ENCODE data around the gene EBF3.

The EBF3 gene

DNA sequence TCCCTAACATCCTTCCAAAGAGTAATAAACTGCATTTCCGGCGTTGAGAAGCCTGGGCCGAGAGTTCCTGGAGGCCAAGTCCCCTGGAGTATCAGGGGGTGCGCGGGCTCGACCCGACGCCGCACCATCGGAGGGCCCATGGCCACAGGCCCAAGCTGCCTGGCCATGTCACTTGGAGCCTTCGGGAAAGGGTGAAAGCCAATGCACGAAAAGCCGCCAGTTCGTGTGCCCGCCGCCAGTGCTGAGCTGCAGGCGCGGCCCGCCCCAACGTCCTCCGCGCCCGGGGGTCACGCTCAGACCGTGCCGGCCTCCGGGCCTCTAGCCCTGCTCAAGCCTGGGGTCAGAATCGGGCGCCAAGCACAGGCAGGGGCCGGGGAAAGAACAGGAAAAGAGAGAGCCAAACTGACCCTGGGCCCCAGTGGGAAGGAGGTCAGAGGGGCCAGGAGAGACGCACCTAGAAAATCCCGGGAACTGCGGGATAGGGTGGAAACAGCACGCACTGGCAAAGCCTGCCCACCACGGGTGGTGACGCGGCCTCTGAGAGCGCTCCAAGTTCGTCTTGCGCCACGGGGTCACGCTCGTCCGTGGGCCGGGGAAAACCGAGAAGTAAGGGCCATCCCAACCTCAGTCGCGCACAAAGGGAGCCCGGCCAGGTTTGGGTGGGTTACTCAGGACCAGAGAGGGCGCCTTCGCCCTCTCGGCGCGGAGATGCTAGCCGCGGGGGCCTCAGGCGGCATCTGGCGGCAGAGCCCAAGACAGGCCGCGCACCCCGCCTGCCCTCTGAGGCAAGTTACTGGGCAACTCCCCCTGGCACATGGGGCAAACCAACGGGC, 4.2 kb upstream of the EBF3 start:
- Mint-ChIP-seq H3K27ac (no peak overlapping the region), H3K27me3 (ENCODE audit: low read depth) (peaks cover 58% of the 10 kb centered on the region), H3K4me1 (ENCODE audit: low read depth) (peaks cover 8% of the 10 kb centered on the region), H3K9me3 (no peaks in the 10 kb centered on the region), H3K4me3 (no peak overlapping the region), H3K36me3 (ENCODE audit: low read depth) (peaks cover 1% of the 10 kb centered on the region)
- no peak for DNase-seq (ENCODE audit: low spot score)

DNA sequence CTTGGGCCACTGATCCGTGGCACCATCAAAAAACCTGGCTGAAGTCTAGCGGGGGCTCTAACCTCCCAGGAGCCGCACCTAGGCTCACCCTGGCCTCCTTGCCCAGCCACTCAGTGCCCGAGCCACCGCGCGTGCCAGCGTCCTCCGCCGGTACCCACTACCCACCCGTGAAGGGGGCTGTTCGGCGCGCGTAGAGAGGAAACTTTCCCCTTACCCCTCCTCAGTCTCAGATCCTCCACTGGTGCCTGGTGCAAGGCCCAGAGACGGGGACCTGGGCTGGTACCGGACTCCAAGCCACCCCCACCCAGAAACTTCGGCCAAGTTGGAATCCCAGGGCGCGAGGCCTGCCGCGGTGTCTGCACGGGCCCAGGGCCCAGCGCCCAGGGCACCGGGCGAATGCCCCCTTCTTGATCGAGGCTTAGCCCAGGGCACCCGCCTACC, 3.5 kb upstream of the EBF3 start:
- peaks cover 62% of the 10 kb centered on the region for H3K27me3 Mint-ChIP-seq (ENCODE audit: low read depth)
- no peaks in the 10 kb centered on the region for H3K9me3 Mint-ChIP-seq
- H3K27ac Mint-ChIP-seq, result no peak overlapping the region
- H3K4me3 Mint-ChIP-seq, result no peak overlapping the region
- DNase-seq (ENCODE audit: low spot score), result no peak
- peaks cover 1% of the 10 kb centered on the region for H3K36me3 Mint-ChIP-seq (ENCODE audit: low read depth)
- peaks cover 13% of the 10 kb centered on the region for H3K4me1 Mint-ChIP-seq (ENCODE audit: low read depth)

DNA sequence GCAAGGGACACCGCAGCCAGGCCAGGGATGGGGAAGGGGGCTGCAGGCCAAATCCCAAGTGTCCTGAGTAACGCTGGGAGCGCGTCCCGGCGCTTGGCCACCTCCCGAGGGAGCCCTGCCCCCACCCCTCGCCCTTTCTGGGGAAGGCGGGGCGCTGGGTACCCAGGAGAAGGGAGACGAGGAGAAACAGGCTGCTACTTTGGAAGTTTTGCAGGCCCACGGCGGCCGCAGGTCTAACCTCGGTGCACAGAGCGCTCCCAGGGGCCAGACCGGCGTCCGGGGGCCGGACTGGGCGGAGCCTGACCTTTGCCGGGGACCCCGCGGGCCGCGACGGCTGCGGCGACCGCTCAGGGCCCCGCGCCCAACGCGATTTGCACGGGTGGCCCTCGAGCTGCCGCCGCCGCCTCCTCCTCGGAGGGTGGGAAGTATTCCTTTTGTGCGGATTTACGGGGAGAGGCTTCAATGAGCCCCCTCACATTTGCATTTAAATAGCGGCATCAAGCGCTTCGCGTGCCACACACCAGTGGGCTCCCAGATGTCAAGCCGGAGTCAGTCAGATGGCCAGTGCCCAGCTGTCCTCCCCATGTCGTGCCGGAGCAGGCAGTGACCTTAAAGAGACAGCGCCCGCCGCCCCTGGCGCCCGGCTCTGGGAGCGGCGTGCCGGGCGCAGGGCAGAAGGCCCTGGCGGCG, 3.0 kb upstream of the EBF3 start:
- H3K9me3 Mint-ChIP-seq, result no peaks in the 10 kb centered on the region
- H3K27ac Mint-ChIP-seq, result no peak overlapping the region
- H3K36me3 Mint-ChIP-seq (ENCODE audit: low read depth), result peaks cover 1% of the 10 kb centered on the region
- H3K4me3 Mint-ChIP-seq, result no peak overlapping the region
- H3K4me1 Mint-ChIP-seq (ENCODE audit: low read depth), result peaks cover 13% of the 10 kb centered on the region
- DNase-seq (ENCODE audit: low spot score), result no peak
- H3K27me3 Mint-ChIP-seq (ENCODE audit: low read depth), result peaks cover 65% of the 10 kb centered on the region

DNA sequence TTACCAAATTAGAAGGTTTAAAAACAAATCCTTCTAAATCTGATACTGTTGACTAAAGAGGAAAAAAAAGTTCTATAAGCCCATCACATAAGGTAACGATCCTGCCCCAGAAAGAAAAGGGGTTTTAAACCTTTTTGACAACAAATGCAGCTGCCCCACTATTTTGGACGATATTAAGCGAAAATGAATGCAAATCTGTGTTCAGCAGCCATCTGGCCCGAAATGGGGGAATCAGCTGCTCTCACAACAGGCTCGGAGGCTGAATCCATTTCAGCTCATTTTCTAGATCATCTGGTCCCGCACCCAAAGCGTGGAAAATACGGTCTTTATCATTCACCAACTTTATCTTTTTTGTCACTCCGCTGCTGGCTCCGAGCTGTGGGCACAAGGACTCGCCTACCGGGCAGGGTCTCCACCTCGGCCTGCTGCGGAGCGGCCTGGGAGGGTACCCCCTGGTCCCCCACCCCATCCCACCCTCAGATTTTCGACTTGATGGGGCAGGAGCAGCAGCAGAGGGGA, 2.4 kb upstream of the EBF3 start:
- DNase-seq (ENCODE audit: low spot score), result no peak
- Mint-ChIP-seq H3K27me3 (ENCODE audit: low read depth) (peaks cover 67% of the 10 kb centered on the region), H3K27ac (no peak overlapping the region), H3K4me3 (no peak overlapping the region), H3K36me3 (ENCODE audit: low read depth) (peaks cover 1% of the 10 kb centered on the region), H3K4me1 (ENCODE audit: low read depth) (peaks cover 10% of the 10 kb centered on the region), H3K9me3 (no peaks in the 10 kb centered on the region)

DNA sequence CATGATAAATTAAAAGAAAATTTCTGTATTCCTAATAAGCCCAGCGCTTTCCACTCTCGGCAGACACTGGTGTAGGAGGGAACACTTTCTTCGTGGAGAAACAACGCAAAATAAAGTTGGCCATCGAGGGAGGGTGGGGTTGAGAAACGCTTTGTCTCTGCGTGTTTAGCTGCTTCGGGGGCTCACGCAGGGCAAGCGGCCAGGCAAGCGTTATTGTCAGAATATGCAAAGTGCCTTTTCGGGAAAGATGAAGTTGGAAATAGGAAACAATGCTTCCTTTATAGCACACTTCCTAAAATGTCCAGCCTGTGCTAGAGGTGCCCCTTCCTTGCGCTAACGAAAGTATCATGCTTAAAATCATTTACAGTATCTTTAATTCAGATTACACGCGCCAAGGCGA, 1.9 kb upstream of the EBF3 start:
- no peak overlapping the region for H3K4me3 Mint-ChIP-seq
- H3K9me3 Mint-ChIP-seq, result no peaks in the 10 kb centered on the region
- peak overlapping the region; percentile 21 for H3K27ac Mint-ChIP-seq
- peaks cover 71% of the 10 kb centered on the region for H3K27me3 Mint-ChIP-seq (ENCODE audit: low read depth)
- peaks cover 9% of the 10 kb centered on the region for H3K4me1 Mint-ChIP-seq (ENCODE audit: low read depth)
- H3K36me3 Mint-ChIP-seq (ENCODE audit: low read depth), result peaks cover 1% of the 10 kb centered on the region
- no peak for DNase-seq (ENCODE audit: low spot score)

DNA sequence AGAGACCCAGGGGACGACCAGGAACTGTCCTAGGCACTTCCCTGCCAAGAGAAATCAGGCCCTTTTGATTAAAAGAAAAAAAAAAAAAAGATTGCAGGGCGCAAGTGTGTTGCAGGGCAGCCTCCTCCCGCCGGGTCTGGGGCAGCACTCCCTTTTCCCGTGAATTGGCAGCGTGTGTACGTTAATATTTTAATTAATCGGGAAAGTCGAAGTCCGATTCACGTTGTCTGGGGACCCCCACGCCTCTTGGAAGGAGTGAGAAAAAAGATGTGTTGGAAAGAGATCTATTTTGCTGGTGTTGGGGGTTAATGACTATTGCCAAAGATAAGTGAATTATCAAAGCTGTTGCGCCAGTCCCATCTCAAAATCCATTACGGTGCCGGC, 1.3 kb upstream of the EBF3 start:
- Mint-ChIP-seq H3K9me3 (no peaks in the 10 kb centered on the region), H3K36me3 (ENCODE audit: low read depth) (peaks cover 1% of the 10 kb centered on the region), H3K4me1 (ENCODE audit: low read depth) (peaks cover 8% of the 10 kb centered on the region), H3K4me3 (no peak overlapping the region), H3K27me3 (ENCODE audit: low read depth) (peaks cover 72% of the 10 kb centered on the region), H3K27ac (peak overlapping the region; percentile 52)
- DNase-seq (ENCODE audit: low spot score), result no peak

DNA sequence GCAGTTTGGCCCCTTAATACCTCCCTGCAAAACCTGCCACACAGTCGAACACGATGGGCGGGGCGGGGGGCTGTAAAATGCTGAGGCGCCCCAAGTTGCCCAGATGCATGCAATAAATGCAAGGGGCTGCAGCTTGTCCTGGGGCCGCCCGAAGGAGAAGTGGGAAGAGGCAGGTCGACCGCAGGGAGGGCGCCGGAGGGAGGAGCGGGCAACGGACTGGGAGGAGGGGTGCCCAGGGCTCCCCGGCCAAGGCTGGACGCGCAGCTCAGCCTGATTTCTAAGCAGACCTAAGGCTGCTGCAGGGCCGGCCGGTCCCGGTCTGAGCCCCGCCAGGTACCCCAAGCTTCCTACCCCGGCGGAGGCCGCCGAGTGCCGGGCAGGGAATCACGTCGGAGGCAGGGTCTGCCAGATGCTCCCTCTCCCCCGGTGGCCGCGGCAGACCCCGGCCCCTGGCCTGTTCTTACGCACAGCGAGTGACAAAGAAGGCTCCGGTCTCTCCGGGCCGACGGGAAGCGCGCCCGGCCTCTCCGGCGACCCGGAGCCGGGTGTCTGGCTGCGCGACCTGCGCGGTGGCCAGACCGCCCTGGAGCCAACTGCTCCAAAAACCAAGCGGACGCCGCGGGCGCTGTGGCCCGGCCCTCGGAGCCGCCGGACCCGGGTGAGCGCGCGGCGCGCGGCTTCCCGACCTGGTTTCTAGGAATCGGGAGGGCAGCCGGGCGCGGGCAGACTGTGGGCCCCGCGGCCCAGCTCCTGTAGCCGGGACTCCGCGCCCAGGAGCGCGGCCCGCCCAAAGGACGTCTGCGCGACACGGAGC, 744 bp upstream of the EBF3 start:
- Mint-ChIP-seq H3K4me3 (no peak overlapping the region), H3K27me3 (ENCODE audit: low read depth) (peaks cover 71% of the 10 kb centered on the region), H3K27ac (peak overlapping the region; percentile 85), H3K4me1 (ENCODE audit: low read depth) (peaks cover 8% of the 10 kb centered on the region), H3K9me3 (no peaks in the 10 kb centered on the region), H3K36me3 (ENCODE audit: low read depth) (peaks cover 3% of the 10 kb centered on the region)
- no peak for DNase-seq (ENCODE audit: low spot score)

DNA sequence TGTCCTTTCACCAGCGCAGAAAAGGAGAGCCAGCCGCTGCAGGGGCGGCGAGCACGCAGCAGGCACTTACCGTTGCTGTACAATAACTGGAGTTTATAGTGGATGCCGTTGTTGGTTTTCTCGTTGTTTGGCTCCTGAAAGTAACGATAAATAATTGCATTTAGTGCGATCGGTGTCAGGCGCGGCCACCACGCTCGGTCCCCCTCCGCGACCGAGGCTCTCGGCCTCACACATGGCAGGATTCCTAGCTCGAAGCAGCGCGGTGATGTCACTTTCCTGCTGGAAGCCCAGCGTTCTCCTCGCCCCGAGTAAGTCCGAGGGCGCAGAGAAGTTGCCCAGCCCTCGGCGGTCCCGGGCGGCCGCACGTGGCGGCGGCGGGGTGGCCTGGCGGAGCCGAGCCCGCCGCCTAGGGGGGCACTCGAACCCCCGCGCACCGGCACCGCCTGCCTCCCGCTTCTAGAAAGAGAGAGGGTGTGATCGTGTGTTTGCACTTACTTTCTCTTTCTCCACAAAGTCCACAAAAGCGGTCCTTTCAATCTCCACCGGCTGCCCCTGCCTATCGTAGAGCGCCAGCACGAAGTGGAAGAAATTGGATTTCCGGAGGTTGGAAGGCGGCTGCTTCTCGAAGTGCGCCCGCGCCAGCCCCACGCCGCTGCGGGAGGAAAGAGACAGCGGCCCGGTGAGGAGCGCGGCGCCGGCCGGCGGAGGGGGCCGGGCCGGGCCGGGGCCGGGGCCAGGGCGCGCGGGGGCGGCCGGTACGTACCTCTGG, 1.0 kb downstream of the EBF3 start:
- H3K9me3 Mint-ChIP-seq, result no peaks in the 10 kb centered on the region
- H3K36me3 Mint-ChIP-seq (ENCODE audit: low read depth), result peaks cover 2% of the 10 kb centered on the region
- peaks cover 61% of the 10 kb centered on the region for H3K27me3 Mint-ChIP-seq (ENCODE audit: low read depth)
- peak overlapping the region; percentile 69 for H3K4me3 Mint-ChIP-seq
- H3K4me1 Mint-ChIP-seq (ENCODE audit: low read depth), result peaks cover 11% of the 10 kb centered on the region
- H3K27ac Mint-ChIP-seq, result peak overlapping the region; percentile 71
- no peak for DNase-seq (ENCODE audit: low spot score)

DNA sequence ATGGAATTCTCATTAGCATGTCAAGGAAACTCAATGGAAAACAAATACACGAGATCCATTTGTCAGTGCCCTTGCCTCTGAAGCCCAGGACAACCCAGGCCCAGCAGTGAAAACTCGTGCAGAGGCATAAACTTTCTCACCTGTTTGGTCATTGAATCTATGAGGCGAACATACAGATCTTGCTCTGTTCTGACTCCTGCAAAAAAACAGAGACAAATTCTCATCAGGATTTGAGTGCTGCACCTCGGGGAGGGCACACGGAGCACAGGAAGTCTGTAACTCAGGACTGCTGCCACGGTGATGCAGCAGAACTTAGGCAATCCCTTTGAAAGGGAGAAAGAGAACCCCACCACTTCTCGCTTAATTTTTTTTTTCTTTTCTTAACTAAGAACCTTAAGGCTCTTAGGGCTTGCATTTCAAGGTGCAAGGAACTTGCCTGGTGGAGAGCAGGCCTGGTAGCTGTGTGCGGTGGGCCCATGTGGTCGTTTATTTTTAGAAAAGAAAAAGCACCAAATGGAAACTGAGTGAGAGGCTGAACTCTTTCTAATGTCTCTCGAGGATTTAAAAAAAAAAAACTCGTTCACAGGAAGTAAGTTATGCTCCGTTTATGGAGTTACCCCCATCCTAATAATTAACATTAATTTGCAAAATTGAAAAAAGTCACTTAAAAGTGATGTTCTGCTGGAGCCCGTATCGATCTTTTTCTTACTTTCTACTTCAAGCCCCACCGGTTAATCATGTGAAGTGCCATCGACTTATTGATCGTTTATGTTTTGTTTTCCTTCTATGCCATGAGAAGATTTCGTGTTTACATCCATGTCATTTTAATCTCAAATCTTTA, 1.8 kb downstream of the EBF3 start:
- Mint-ChIP-seq H3K9me3 (no peaks in the 10 kb centered on the region), H3K27ac (peak overlapping the region; percentile 49), H3K4me3 (peak overlapping the region; percentile 47), H3K27me3 (ENCODE audit: low read depth) (peaks cover 63% of the 10 kb centered on the region), H3K4me1 (ENCODE audit: low read depth) (peaks cover 11% of the 10 kb centered on the region), H3K36me3 (ENCODE audit: low read depth) (peaks cover 2% of the 10 kb centered on the region)
- no peak for DNase-seq (ENCODE audit: low spot score)

DNA sequence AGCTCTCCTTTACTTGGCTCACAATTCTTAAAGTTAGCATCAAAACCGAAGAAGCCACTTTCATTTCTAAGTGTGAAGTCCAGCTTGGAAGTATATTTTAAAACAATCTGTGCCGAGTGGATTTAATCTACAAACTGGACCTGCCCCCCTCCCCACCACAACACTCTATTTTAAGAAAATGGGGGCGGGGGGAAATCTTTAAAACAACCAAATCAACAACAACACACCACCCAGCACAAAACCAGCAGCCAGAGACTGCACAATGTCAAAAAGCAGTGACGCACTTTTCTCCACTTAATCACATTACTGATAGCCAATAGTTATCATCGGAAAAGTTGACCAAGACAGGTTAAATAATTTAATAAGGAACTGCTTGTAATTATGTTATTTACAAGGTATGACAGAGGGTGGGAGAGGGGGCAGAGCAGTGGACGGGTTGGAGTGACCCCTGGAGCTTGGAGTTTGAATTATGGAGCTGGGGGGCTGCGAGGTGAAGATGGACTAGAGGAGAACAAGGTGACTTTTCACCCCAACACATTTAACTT, 2.8 kb downstream of the EBF3 start:
- peaks cover 2% of the 10 kb centered on the region for H3K36me3 Mint-ChIP-seq (ENCODE audit: low read depth)
- H3K27me3 Mint-ChIP-seq (ENCODE audit: low read depth), result peaks cover 69% of the 10 kb centered on the region
- H3K27ac Mint-ChIP-seq, result no peak overlapping the region
- H3K9me3 Mint-ChIP-seq, result no peaks in the 10 kb centered on the region
- no peak for DNase-seq (ENCODE audit: low spot score)
- peaks cover 11% of the 10 kb centered on the region for H3K4me1 Mint-ChIP-seq (ENCODE audit: low read depth)
- peak overlapping the region; percentile 6 for H3K4me3 Mint-ChIP-seq

DNA sequence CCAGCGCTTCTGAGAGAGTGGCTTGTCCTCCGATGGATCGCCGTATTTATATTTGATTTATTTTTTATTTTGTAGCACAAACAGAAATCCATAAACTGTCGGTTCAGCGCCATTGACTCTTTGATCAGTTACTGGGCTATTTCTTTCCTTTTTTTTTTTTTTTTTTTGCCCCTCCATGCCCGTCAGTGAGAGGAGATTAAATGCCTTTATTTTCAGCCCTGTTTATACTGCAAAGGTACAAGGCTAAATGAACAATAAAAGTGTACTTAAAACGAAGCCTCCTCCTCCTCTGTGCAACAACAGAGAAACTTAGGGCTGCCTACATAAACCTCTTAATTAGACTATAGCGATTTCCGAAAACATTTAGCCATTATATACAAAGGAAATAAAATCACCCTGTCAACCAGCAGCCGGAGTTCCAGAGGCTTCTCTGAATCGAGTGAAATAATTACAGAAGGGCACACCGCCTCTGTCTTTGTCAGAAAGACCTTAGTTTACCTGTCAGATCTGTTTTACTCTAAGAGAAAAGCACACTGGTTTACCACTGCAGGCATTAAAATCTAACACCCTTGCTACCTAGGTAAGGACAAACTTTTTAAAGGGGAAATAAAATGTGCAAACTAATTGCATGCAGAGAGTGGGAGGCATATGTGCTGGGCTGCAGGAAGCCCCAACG, 3.5 kb downstream of the EBF3 start:
- H3K4me3 Mint-ChIP-seq, result peak overlapping the region; percentile 32
- H3K27me3 Mint-ChIP-seq (ENCODE audit: low read depth), result peaks cover 67% of the 10 kb centered on the region
- no peaks in the 10 kb centered on the region for H3K9me3 Mint-ChIP-seq
- H3K36me3 Mint-ChIP-seq (ENCODE audit: low read depth), result peaks cover 2% of the 10 kb centered on the region
- H3K4me1 Mint-ChIP-seq (ENCODE audit: low read depth), result peaks cover 11% of the 10 kb centered on the region
- H3K27ac Mint-ChIP-seq, result peak overlapping the region; percentile 67
- DNase-seq (ENCODE audit: low spot score), result no peak

Measured in T-helper 2 cell treated with Interferon-gamma antibody and Interleukin-4, amounts not matched to agents 5 μg/mL and 100 μg/mL, for 36 hours (primary cell).